Measurements from ENCODE around the gene NOD1. TPM values are rescaled to one million over a fixed set of nuclear protein-coding genes. Genes with fewer than 3 reads are reported as not detected.
A peak's percentile ranks its signal among the peaks of the same experiment; 100 is the strongest.
"Not testable (repeated sequence)": the region's sequence is repeated elsewhere in the genome, so short reads cannot be mapped to it uniquely, and the experiment has no call there.

NOD1 gene
- polyA plus RNA-seq (2013, experiment 1 of 2): 9.5 TPM
- polyA plus RNA-seq (2013, experiment 2 of 2): 9.4 TPM

- Histone ChIP-seq H3K27ac (ENCODE audit: low read depth, low read length, severe bottlenecking) (peak within 1 kb of the TSS; percentile 50), H3K9me3 (ENCODE audit: control insufficient read depth, low read length) (no peaks in the 10 kb centered on the region), H3K36me3 (ENCODE audit: control insufficient read depth, insufficient read depth, low read length) (no peaks in the 10 kb centered on the region), H3K4me1 (ENCODE audit: control insufficient read depth, insufficient read depth, low read length, poor library complexity, severe bottlenecking) (peaks cover 5% of the 10 kb centered on the region), H3K4me3 (ENCODE audit: extremely low read depth, insufficient read depth, low read length, poor library complexity, severe bottlenecking) (peak within 1 kb of the TSS; percentile 56)
- 5 to 7% methylated on average over 63 to 71 of the region's 77 CpGs for WGBS, 2 experiments (ENCODE audit: insufficient coverage in 2 of 2)
Observed at GRCh38 chr7:30478349-30479201, at the start of gene NOD1. TSS of gene NOD1 (minus strand) at chr7:30478784. CDS start at chr7:30456921, 21,863 bp downstream.

- not testable (repeated sequence) for H3K9me3 ChIP-seq (ENCODE audit: control insufficient read depth, low read length); H3K4me1 ChIP-seq (ENCODE audit: control insufficient read depth, insufficient read depth, low read length, poor library complexity, severe bottlenecking); H3K36me3 ChIP-seq (ENCODE audit: control insufficient read depth, insufficient read depth, low read length); H3K27ac ChIP-seq (ENCODE audit: low read depth, low read length, severe bottlenecking); H3K4me3 ChIP-seq (ENCODE audit: extremely low read depth, insufficient read depth, low read length, poor library complexity, severe bottlenecking)
- no CpG with 5 or more reads among the region's 1 CpG for WGBS, 2 experiments (ENCODE audit: insufficient coverage in 2 of 2)
Observed at GRCh38 chr7:30527297-30527696, 48.7 kb upstream of the NOD1 start.

- Histone ChIP-seq H3K4me1 (ENCODE audit: control insufficient read depth, insufficient read depth, low read length, poor library complexity, severe bottlenecking) (no peaks in the 10 kb centered on the region), H3K27ac (ENCODE audit: low read depth, low read length, severe bottlenecking) (no peak overlapping the region), H3K9me3 (ENCODE audit: control insufficient read depth, low read length) (no peaks in the 10 kb centered on the region), H3K4me3 (ENCODE audit: extremely low read depth, insufficient read depth, low read length, poor library complexity, severe bottlenecking) (no peak overlapping the region), H3K36me3 (ENCODE audit: control insufficient read depth, insufficient read depth, low read length) (no peaks in the 10 kb centered on the region)
- WGBS, 2 experiments (ENCODE audit: insufficient coverage in 2 of 2): 94 to 100% methylated on average over 3 to 4 of the region's 4 CpGs
Observed at GRCh38 chr7:30526163-30526562, 47.6 kb upstream of the NOD1 start.

- Histone ChIP-seq H3K36me3 (ENCODE audit: control insufficient read depth, insufficient read depth, low read length) (no peaks in the 10 kb centered on the region), H3K9me3 (ENCODE audit: control insufficient read depth, low read length) (no peaks in the 10 kb centered on the region), H3K4me1 (ENCODE audit: control insufficient read depth, insufficient read depth, low read length, poor library complexity, severe bottlenecking) (peaks cover 6% of the 10 kb centered on the region), H3K4me3 (ENCODE audit: extremely low read depth, insufficient read depth, low read length, poor library complexity, severe bottlenecking) (no peak overlapping the region), H3K27ac (ENCODE audit: low read depth, low read length, severe bottlenecking) (no peak overlapping the region)
- WGBS, 2 experiments (ENCODE audit: insufficient coverage in 2 of 2): 96 to 100% methylated on average over 1 to 5 of the region's 5 CpGs
Observed at GRCh38 chr7:30525429-30525828, 46.8 kb upstream of the NOD1 start.

- no peaks in the 10 kb centered on the region for H3K36me3 ChIP-seq (ENCODE audit: control insufficient read depth, insufficient read depth, low read length)
- H3K9me3 ChIP-seq (ENCODE audit: control insufficient read depth, low read length): no peaks in the 10 kb centered on the region
- no peak overlapping the region for H3K4me3 ChIP-seq (ENCODE audit: extremely low read depth, insufficient read depth, low read length, poor library complexity, severe bottlenecking)
- H3K27ac ChIP-seq (ENCODE audit: low read depth, low read length, severe bottlenecking): no peak overlapping the region
- H3K4me1 ChIP-seq (ENCODE audit: control insufficient read depth, insufficient read depth, low read length, poor library complexity, severe bottlenecking): peaks cover 9% of the 10 kb centered on the region
- 100% methylated on average over 1 of the region's 2 CpGs for WGBS, 2 experiments (ENCODE audit: insufficient coverage in 2 of 2)
Observed at GRCh38 chr7:30524545-30524944, 46.0 kb upstream of the NOD1 start.

GRCh38 chr7:30523466-30523865 lies 44.9 kb upstream of the NOD1 start:
- H3K27ac ChIP-seq (ENCODE audit: low read depth, low read length, severe bottlenecking): no peak overlapping the region

GRCh38 chr7:30522159-30522558 lies 43.6 kb upstream of the NOD1 start:
- WGBS, 2 experiments (ENCODE audit: insufficient coverage in 2 of 2): 83 to 92% methylated on average over 2 of the region's 3 CpGs
- Histone ChIP-seq H3K4me1 (ENCODE audit: control insufficient read depth, insufficient read depth, low read length, poor library complexity, severe bottlenecking) (peaks cover 9% of the 10 kb centered on the region), H3K36me3 (ENCODE audit: control insufficient read depth, insufficient read depth, low read length) (no peaks in the 10 kb centered on the region), H3K9me3 (ENCODE audit: control insufficient read depth, low read length) (no peaks in the 10 kb centered on the region), H3K27ac (ENCODE audit: low read depth, low read length, severe bottlenecking) (no peak overlapping the region), H3K4me3 (ENCODE audit: extremely low read depth, insufficient read depth, low read length, poor library complexity, severe bottlenecking) (no peak overlapping the region)

More at GRCh38 chr7:30523466-30523865, 44.9 kb upstream of the NOD1 start:
- H3K4me3 ChIP-seq (ENCODE audit: extremely low read depth, insufficient read depth, low read length, poor library complexity, severe bottlenecking): no peak overlapping the region
- H3K4me1 ChIP-seq (ENCODE audit: control insufficient read depth, insufficient read depth, low read length, poor library complexity, severe bottlenecking): peaks cover 9% of the 10 kb centered on the region
- 75 to 80% methylated on average over 1 to 2 of the region's 2 CpGs for WGBS, 2 experiments (ENCODE audit: insufficient coverage in 2 of 2)
- H3K36me3 ChIP-seq (ENCODE audit: control insufficient read depth, insufficient read depth, low read length): no peaks in the 10 kb centered on the region
- H3K9me3 ChIP-seq (ENCODE audit: control insufficient read depth, low read length): no peaks in the 10 kb centered on the region

- H3K4me3 ChIP-seq (ENCODE audit: extremely low read depth, insufficient read depth, low read length, poor library complexity, severe bottlenecking): no peak overlapping the region
- H3K4me1 ChIP-seq (ENCODE audit: control insufficient read depth, insufficient read depth, low read length, poor library complexity, severe bottlenecking): peaks cover 9% of the 10 kb centered on the region
- H3K27ac ChIP-seq (ENCODE audit: low read depth, low read length, severe bottlenecking): peak overlapping the region; percentile 2
- H3K36me3 ChIP-seq (ENCODE audit: control insufficient read depth, insufficient read depth, low read length): no peaks in the 10 kb centered on the region
- 83 to 100% methylated on average over 1 of the region's 1 CpG for WGBS, 2 experiments (ENCODE audit: insufficient coverage in 2 of 2)
- H3K9me3 ChIP-seq (ENCODE audit: control insufficient read depth, low read length): no peaks in the 10 kb centered on the region
Observed at GRCh38 chr7:30521532-30521931, 42.9 kb upstream of the NOD1 start.

- WGBS, 2 experiments (ENCODE audit: insufficient coverage in 2 of 2): 83% methylated on average over 2 of the region's 3 CpGs; no CpG with 5 or more reads in 1 of the 2 experiments
- Histone ChIP-seq H3K4me1 (ENCODE audit: control insufficient read depth, insufficient read depth, low read length, poor library complexity, severe bottlenecking) (peaks cover 9% of the 10 kb centered on the region), H3K9me3 (ENCODE audit: control insufficient read depth, low read length) (no peaks in the 10 kb centered on the region), H3K27ac (ENCODE audit: low read depth, low read length, severe bottlenecking) (no peak overlapping the region), H3K4me3 (ENCODE audit: extremely low read depth, insufficient read depth, low read length, poor library complexity, severe bottlenecking) (no peak overlapping the region), H3K36me3 (ENCODE audit: control insufficient read depth, insufficient read depth, low read length) (no peaks in the 10 kb centered on the region)
Observed at GRCh38 chr7:30519122-30519521, 40.5 kb upstream of the NOD1 start.

GRCh38 chr7:30515761-30516160 lies 37.2 kb upstream of the NOD1 start:
- peaks cover 6% of the 10 kb centered on the region for H3K4me1 ChIP-seq (ENCODE audit: control insufficient read depth, insufficient read depth, low read length, poor library complexity, severe bottlenecking)
- H3K9me3 ChIP-seq (ENCODE audit: control insufficient read depth, low read length): no peaks in the 10 kb centered on the region
- H3K27ac ChIP-seq (ENCODE audit: low read depth, low read length, severe bottlenecking): no peak overlapping the region
- H3K36me3 ChIP-seq (ENCODE audit: control insufficient read depth, insufficient read depth, low read length): no peaks in the 10 kb centered on the region
- WGBS, 2 experiments (ENCODE audit: insufficient coverage in 2 of 2): 86 to 100% methylated on average over 1 of the region's 2 CpGs
- H3K4me3 ChIP-seq (ENCODE audit: extremely low read depth, insufficient read depth, low read length, poor library complexity, severe bottlenecking): no peak overlapping the region

- no peaks in the 10 kb centered on the region for H3K36me3 ChIP-seq (ENCODE audit: control insufficient read depth, insufficient read depth, low read length)
- H3K4me3 ChIP-seq (ENCODE audit: extremely low read depth, insufficient read depth, low read length, poor library complexity, severe bottlenecking): no peak overlapping the region
- no peak overlapping the region for H3K27ac ChIP-seq (ENCODE audit: low read depth, low read length, severe bottlenecking)
- H3K9me3 ChIP-seq (ENCODE audit: control insufficient read depth, low read length): no peaks in the 10 kb centered on the region
- no peaks in the 10 kb centered on the region for H3K4me1 ChIP-seq (ENCODE audit: control insufficient read depth, insufficient read depth, low read length, poor library complexity, severe bottlenecking)
- WGBS, 2 experiments (ENCODE audit: insufficient coverage in 2 of 2): no CpG with 5 or more reads among the region's 1 CpG
Observed at GRCh38 chr7:30514776-30515175, 36.2 kb upstream of the NOD1 start.

All from mesodermal cell (in vitro differentiated cells).